ENCODE data around the gene COQ10B.
"Not testable (repeated sequence)": the region's sequence is repeated elsewhere in the genome, so short reads cannot be mapped to it uniquely, and the experiment has no call there.

COQ10B gene

GRCh38 chr2:197453123-197453913 is at the start of gene COQ10B:
Gene COQ10B (plus strand): TSS chr2:197453552. CDS start chr2:197453561, 9 bp downstream.
- peak; percentile 99 for DNase-seq

DNA sequence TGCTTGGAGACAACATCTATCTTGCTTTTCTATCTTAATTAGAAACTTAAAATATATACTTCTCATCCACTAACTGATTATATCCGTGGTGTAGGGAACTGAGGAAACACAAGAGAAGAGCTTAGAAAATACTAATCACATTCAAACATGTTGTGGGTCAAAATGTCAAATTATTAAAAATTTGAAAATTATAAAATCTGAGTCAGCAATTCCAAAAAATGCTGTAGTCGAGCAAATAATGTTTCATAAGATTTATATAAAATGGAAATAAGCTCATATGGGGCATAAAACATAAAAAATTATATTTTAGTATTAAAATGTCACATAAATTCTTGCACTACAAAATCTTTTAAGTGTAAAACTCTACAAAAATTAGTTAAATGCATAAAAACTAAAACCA is 47.8 kb upstream of the COQ10B start:
- DNase-seq, result no peak

DNA sequence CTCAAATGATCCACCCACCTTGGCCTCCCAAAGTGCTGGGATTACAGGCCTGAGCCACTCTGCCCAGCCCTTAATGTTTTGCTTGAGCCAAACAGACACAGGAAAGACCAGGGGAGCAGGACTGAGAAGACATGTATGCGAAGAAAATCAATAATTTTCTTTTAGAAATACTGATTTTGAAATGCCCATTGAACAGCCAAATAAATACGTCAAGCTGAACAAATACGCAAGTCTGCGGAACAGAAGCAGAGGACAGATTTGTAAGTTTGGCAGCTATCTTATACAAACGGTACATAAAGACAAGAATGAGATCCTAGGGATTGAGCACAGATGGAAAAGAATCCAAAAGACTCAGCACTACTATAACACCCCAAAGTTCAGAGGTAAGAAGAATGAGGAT is 39.3 kb upstream of the COQ10B start:
- DNase-seq, result no peak

- DNase-seq, result no peak
Observed at GRCh38 chr2:197414515-197414914, 38.8 kb upstream of the COQ10B start.

DNA sequence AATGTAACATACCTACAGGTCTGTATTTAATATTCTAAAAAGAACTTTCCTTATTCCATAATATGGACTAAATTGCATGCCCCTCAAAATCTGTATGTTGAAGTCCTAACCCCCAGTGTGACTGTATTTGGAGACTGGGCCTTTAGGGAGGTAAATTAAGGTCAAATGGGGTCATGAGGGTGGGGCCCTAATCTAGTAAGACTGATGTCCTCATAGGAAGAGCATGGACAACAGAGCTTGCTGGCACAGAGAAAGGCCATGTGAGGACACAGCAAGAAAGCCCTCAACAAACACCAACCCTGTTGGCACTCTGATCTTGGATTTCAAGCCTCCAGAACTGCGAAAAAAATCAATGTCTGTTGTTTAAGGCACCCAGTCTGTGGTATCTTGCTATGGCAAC is 37.1 kb upstream of the COQ10B start:
- no peak for DNase-seq

DNA sequence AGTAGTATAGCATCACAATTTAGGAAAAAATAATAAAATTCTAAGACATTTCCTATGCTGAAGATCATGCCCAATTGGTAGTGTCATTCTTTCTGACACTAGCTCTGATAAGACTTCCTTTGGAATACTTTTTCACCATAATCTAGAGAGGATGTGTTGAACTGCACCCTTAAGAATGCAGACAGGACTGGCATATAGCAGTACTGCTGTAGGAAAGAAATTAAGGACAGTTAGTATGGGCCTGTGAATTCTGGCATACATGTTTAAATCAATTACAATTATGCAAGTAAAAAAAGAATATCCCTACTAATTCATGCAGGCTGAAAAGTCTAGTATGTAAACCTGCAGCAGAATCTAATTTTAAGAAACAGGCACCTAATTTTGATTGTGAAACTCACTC is 33.9 kb upstream of the COQ10B start:
- no peak for DNase-seq

DNA sequence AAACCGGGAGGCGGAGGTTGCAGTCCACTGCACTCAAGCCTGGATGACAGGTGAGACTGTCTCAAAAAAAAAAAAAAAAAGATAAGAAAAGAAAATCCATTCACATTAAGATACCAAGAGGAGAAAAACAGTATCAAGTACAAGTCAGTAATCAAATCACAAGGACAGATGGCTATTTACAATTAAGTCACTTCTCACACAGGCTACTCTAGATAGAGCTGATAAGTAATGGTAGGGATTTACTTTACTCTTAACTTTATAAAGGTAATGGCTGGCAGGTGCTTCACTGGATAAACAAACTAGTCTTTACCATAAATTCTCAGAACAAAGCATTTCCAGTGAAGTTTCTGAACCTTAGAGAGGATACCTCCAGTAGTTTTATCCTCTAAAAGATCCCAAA is 30.0 kb upstream of the COQ10B start:
- no peak for DNase-seq

- no peak for DNase-seq
Observed at GRCh38 chr2:197425550-197425949, 27.8 kb upstream of the COQ10B start.

DNA sequence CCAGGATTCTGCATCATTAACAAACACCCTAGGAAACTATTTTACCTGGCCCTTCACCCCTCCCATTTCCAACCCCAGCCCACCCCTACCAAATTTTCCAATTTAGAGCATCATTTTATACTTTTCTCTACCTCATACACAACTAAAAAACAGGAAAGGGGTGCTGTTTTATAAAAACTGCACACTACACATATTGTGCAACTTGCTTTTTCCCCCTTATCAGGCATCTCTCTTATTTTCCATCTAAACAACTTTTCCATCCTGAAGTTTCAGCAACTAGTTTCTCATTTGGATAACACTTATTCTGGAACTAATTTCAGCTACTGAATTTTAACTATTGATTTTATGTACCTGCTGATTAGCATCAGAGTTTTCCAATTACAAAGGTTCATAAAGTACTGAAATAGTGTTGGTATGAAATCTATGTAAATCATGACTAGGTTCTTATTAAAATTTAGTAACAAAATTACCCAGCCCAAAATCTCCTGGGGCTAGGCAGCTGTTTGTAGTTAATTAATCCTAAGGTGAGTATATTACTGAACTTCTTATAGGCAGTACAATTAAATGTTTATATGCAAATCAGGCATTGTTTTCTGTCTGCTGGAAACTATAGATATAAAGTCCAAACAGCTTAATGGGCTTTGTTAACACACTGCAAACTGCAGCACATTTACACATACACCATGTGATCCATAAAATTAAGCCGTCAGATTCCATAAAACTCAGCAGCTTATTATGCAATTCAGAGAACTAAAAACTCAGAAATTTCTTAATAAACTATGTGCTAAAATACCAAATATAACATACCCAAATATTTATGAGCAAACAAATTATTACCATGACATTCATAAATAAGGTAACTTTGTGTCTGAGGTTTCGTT is 26.4 kb upstream of the COQ10B start:
- no peak for DNase-seq

DNA sequence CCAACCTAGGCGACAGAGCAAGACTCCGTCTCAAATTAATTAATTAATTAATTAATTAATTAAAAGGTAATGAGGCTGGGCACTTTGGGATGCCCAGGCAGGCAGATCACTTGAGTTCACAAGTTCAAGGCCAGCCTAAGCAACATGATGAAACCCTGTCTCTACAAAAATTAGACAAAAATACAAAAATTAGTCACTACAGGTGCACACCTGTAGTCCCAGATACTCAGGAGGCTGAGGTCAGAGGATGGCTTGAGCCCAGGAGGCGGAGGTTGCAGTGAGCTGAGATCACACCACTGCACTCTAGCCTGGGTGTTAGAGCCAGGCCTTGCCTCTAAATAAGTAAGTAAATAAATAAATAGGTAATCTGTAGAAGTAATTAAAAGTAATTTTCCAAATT is 25.4 kb upstream of the COQ10B start:
- DNase-seq, result no peak

GRCh38 chr2:197431858-197432257 is 21.5 kb upstream of the COQ10B start:
- no peak for DNase-seq

- not testable (repeated sequence) for DNase-seq
Observed at GRCh38 chr2:197432527-197432926, 20.8 kb upstream of the COQ10B start.

GRCh38 chr2:197433780-197434438 is 19.4 kb upstream of the COQ10B start:
- DNase-seq, result no peak

- peak; percentile 99 for DNase-seq
Observed at GRCh38 chr2:197434541-197435513, 18.5 kb upstream of the COQ10B start, which contains the start of gene SF3B1. Gene SF3B1 (minus strand): TSS chr2:197435028. CDS start chr2:197434999, 29 bp downstream.

GRCh38 chr2:197435598-197436420 is 17.5 kb upstream of the COQ10B start:
- DNase-seq, result no peak

DNA sequence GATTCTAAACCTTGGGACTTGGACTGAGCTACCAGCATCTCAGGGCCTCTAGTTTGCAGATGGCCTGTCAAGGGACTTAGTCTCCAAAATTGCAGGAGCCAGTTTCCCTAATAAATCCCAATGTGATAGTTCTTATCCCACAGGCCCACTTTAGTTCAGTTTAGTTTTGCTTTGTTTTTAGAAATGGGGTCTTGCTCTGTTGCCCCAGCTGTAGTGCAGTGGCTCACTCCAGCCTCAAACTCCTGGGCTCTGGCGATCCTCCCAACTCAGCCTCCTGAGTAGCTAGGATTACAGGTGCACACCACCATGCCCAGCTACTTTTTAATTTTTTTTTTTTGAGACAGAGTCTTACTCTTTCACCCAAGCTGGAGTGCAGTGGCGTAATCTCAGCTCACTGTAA is 16.0 kb upstream of the COQ10B start:
- no peak for DNase-seq

GRCh38 chr2:197442857-197443256 is 10.5 kb upstream of the COQ10B start:
- no peak for DNase-seq

- no peak for DNase-seq
Observed at GRCh38 chr2:197445746-197446145, 7.6 kb upstream of the COQ10B start.

GRCh38 chr2:197446844-197447243 is 6.5 kb upstream of the COQ10B start:
- no peak for DNase-seq

DNA sequence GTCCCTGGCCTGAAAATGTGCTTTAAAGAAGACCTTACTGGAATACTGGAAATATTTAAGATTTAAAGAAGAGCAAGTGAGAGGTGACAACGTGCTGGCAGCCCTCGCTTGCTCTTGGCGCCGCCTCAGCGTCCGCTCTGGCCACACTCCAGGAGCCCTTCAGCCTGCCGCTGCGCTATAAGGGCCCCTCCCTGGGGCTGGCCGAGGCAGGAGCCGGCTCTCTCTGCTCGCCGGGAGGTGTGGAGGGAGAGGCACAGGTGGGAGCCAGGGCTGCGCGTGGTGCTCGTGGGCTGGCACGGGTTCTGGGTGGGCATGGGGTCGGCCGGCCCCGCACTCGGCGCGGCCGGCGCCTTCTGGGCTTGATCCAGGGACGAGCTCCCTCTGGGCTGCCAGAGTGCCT is 2.9 kb upstream of the COQ10B start:
- no peak for DNase-seq

DNA sequence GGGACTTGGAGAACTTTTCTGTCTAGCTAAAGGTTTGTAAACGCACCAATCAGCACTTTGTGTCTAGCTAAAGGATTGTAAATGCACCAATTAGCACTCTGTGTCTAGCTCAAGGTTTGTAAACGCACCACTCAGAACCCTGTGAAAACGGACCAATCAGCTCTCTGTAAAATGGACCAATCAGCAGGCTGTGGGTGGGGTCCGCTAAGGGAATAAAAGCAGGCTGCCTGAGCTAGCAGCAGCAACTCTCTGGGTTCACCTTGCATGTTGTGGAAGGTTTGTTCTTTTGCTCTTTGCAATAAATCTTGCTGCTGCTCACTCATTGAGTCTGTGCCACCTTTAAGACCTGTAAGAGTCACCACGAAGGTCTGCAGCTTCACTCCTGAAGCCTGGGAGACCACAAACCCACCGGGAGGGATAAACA is 2.4 kb upstream of the COQ10B start:
- DNase-seq, result not testable (repeated sequence)

All from activated naive CD4-positive, alpha-beta T cell treated with Interleukin-2 at 50 U/mL for 16 hours (primary cell).